Stimulated activated CD8-positive, alpha-beta memory T cell treated with anti-CD3 and anti-CD28 coated beads, Interleukin-4, amount 100 ng/mL, for 24 hours (primary cell): ENCODE data around the gene NOC4L.

Source experiments
- DNase-seq: peaks from one replicate; pipeline ENCODE4 v3.0.0-alpha.2; 2020; ENCODE audit warnings: low read depth

Gene NOC4L

DNA sequence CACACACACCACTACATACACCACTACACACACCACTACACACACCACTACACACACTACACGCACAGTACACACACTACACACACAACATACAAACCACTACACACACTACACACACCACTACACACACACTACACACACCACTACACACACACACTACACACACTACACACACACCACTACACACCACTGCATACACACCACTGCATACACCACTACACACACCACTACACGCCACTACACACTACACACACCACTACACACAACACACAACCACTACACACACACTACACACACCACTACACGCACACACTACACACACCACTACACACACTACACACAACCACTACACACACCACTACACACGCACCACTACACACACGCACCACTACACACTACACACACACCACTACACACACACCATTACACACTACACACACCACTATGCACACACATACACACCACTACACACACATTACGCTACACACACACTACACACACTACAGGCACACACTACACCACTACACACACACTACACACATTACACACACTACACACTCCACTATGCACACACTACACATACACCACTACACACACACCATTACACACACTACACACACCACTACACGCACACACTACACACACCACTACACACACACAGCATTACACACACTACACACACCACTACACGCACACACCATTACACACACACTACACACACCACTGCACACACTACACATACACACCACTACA lies 12.5 kb downstream of the NOC4L start:
- DNase-seq: no peak

DNA sequence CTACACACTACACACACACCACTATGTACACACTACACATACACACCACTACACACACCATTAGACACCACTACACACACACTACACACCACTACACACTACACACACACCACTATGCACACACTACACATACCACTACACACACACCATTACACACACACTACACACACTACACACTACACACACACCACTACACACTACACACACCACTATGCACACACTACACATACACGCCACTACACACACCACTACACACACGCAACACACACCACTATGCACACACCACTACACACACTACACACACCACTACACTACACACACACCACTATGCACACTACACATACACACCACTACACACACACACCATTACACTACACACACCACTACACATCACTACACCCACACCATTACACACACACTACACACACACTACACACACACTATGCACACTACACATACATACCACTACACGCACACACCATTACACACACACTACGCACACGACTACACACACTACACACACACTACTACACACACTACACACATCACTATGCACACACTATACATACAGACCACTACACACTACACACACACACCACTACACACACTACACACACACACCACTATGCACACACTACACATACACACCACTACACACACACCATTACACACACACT lies 13.6 kb downstream of the NOC4L start:
- no peak for DNase-seq

DNA sequence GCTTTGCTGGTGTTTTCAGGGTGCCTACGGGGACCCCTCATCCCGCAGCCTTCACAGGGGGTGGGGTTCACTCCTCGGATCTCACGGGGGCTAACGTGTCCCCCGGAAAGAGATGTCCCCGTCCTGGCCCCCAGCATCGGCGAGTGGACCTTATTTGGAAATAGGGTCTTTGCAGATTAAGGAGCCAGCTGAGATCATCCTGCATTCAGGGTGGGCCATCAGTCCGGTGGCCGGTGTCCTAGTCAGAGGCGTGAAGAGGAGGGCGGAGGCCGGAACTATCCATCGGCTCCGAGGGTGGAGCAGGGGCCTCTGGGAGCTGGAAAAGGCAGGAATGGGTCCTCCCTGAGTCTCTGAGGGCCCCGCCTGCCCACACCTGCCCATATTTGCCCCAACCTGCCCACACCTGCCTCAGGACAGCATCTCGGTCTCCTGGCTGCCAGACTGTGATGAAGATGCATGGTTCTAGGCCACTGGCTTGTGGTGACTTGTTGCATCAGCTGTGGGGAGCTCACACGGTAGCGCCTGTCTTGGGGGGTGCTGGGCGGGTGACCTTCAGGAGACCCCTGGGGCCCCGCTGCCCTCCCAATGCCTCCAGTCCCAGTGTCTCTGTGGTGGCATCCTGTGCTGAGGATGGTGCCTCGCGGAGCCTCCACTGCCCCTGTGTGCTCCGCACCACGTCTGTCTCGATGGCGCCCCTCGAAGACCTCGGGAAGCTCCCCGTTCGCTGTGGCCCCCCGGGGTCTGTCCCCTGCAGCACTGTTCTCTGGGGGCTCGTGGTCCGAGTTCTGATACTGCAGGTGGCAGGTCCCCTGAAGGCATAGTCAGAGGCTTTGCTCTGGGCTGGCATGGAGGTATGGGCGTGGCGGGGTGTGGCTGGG lies 14.7 kb downstream of the NOC4L start:
- no peak for DNase-seq

DNA sequence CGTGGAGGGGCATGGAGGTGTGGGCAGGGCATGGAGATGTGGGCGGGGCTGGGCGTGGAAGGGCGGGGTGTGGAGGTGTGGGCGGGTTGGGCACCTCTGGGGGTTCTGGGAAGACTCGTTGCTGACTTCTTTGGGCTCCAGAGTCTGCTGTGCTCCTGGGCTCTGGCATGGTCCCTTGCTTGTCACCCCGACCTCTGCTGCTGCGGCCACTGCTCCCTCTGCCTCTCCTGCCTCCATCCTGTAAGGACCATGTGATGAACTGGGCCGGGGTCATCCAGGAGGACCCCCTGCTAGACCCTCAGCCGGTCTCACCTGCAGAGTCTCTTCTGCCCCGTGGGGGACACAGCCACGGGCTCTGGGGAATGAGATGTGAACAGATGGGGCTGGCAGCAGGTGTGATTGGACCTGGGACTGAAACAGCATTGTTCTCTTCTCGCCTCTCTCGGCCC lies 15.3 kb downstream of the NOC4L start:
- no peak for DNase-seq

GRCh38 chr12:132160016-132160415 lies 15.8 kb downstream of the NOC4L start:
- no peak for DNase-seq

GRCh38 chr12:132160601-132161035 lies 16.4 kb downstream of the NOC4L start:
- DNase-seq: no peak

GRCh38 chr12:132161036-132161781 lies 17.0 kb downstream of the NOC4L start:
- no peak for DNase-seq

- no peak for DNase-seq
Measured at GRCh38 chr12:132161796-132162507, 17.7 kb downstream of the NOC4L start.

DNA sequence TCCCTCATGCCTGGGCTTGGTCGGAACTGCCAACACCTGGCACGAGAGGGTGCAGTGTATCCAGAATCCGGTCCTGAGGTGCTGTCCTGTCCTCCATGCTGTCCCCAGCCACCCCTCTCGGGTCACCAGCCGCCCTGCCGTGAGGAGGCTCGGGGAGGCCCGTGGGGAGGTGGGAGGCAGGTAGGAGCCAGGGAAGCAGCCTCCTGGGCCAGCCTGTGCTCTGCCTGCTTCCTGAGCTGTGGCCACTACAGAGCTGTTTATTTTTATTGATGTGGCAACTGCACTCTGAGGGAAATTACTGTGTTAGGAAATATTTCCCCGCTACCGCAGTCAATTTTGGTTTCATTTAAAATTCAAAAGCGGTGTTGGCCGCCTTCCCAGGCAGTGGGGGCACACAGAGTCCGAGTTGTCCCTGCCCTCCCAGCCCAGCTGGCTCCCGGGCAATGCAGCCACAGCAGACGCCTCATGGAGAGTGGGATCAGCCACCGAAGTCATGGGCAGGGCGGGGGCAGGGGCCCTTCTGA lies 18.3 kb downstream of the NOC4L start:
- DNase-seq: no peak

GRCh38 chr12:132163041-132163910 lies 19.0 kb downstream of the NOC4L start:
- DNase-seq: no peak

GRCh38 chr12:132163911-132164288 lies 19.6 kb downstream of the NOC4L start:
- DNase-seq: no peak

GRCh38 chr12:132164426-132164825 lies 20.2 kb downstream of the NOC4L start:
- DNase-seq: no peak

DNA sequence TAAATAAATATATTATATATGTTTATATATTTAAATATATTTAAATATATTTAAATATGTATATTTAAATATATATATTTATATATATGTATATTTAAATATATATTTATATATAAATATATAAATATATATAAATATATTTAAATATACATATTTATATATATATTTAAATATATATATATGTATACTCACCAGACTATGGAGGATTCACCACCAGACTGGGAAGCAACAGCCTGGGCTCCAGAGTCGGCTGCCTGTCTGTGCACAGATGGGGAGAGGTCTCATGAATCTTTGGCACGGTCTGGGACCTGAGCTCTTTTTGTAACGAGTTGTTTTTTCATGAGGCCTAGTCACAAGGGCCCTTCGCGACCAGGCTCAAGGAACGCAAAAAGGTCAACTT lies 21.3 kb downstream of the NOC4L start:
- DNase-seq: no peak

DNA sequence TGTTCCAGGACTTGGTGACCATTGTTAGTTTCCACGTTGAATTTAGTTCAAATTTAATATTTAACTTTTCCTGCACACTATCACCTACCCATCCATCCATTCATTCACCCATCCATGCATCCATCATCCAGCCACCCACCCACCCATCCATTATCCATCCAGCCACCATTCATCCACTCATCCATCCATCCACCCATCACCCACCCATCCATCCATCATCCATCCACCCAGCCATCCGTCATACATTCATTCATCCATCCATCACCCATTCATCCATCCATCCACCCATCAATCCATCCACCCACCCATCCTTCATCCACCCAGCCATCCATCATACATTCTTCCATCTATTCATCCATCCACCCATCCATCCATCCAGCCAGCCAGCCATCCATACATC lies 21.8 kb downstream of the NOC4L start:
- DNase-seq: no peak

DNA sequence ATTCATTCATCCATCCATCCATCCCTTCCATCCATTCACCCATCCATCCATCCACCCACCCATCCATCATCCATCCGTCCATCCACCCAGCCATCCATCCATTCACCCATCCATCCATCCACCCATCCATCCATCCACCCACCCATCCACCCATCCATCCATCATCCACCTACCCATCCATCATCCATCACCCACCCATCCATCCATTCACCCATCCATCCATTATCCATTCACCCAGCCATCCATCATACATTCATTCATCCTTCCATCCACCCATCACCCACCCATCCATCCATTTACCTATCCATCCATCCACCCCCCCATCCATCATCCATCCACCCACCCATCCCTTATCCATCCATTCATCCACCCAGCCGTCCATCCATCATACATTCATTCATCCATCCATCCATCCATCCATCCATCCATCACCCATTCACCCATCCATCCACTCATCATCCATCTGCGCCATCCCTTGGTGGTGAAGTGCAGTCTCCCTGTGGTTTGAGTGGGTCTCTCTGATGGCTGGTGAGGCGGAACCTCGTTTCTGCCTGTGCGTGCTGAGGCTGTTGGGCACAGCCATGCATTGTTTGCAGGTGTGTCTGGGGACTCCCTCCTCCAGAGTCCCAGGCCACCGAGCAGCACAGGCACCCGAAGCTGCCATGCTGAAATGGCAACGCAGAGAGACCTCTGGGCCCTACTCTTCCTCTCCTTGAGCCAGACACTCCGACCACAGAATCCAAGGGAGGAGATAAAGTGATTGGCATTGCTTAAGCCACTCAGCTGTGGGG lies 22.7 kb downstream of the NOC4L start:
- no peak for DNase-seq

DNA sequence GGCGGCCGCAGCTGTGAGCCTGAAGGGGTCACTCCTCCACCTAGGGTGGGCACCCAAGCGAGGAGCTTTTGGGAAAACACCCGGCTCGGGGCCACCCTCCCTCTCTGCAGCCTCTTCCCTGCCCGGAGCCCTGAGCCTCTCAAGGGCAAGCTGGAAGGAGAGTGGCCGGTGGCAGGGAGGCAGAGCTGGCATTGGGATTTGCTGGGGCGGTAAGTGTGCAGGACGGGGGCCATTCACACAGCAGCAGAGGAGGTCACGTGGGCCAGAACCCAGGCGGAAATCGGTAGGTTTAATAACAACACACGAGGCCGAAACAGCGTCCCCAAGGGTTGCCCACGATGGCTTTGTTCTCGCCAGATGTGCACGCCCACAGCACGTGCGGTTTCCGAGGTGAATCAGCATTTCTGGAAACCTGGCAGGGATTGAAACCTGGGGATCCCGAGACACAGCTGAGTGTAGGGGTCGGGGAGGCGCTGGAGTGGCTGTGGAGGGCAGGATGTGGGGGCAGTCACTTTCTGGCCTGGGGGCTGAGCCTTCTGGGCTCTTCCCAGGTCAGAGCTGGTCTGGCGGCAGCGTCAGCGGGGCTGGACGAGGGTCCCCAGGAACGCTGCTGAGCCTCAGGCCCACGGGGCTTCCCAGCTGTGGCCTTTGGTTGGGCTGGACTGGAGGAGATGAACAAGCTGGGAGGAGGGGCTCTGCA lies 23.5 kb downstream of the NOC4L start:
- DNase-seq: no peak

DNA sequence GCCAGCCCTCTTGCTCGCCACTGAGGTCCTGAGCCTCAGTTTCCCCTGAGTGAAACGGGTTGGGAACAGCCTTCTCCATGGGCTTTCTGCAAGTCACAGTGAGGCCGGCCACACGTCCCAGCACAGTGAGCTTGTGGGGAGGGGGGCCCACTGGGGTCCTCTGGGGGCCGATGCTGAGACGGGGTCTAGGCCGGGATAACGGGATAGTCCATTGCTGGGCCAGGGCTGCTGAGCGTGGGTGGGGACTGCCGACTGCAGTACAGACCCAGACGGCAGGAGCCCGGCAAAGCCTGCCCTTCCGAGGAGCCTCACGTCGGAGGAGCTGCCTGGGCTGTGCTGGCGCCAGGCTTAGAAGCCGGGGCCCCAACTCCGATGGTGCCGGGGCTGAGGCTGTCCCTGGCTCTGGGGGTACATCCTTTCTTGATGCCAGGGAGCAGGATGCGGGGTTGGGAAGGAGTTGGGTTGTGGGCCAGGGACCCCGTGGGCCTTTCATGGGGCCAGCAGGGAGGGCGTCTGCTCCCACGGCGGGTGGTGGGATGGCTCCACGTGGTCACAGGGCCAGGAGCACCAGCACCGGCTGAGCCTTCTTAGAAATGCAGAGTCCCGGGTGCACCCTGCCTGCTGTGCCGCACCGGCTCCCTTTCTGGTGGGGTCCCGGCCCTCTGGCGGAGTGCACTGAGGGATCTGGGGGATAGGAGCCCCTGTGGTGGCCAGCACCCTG lies 24.2 kb downstream of the NOC4L start:
- no peak for DNase-seq

GRCh38 chr12:132169376-132169775 lies 25.1 kb downstream of the NOC4L start:
- no peak for DNase-seq
